Left renal cortex interstitium (tissue), 4 donors: Measurements from ENCODE around the gene ITGB4. TPM values are rescaled to one million over a fixed set of nuclear protein-coding genes. Genes with fewer than 3 reads are reported as not detected.

Experiments used
- DNase-seq, 4 donors: peaks; one replicate each; pipeline ENCODE4 v3.0.0-alpha.2; 2013; ENCODE audit warnings: low read depth in 4 of 4, low spot score in 2 of 4, missing footprints in 1 of 4
- polyA plus RNA-seq, 4 donors: library from polyadenylated mRNA; unstranded; fragments of 120-200 nt; gene quantifications; one replicate each; pipeline ENCODE4 v1.2.1, GENCODE V29; 2013; ENCODE audit not compliant: insufficient read length in 4 of 4

ITGB4 gene
- polyA plus RNA-seq = 10 to 100 TPM; 11.3 to 16.5 (median 11.6) TPM

DNA sequence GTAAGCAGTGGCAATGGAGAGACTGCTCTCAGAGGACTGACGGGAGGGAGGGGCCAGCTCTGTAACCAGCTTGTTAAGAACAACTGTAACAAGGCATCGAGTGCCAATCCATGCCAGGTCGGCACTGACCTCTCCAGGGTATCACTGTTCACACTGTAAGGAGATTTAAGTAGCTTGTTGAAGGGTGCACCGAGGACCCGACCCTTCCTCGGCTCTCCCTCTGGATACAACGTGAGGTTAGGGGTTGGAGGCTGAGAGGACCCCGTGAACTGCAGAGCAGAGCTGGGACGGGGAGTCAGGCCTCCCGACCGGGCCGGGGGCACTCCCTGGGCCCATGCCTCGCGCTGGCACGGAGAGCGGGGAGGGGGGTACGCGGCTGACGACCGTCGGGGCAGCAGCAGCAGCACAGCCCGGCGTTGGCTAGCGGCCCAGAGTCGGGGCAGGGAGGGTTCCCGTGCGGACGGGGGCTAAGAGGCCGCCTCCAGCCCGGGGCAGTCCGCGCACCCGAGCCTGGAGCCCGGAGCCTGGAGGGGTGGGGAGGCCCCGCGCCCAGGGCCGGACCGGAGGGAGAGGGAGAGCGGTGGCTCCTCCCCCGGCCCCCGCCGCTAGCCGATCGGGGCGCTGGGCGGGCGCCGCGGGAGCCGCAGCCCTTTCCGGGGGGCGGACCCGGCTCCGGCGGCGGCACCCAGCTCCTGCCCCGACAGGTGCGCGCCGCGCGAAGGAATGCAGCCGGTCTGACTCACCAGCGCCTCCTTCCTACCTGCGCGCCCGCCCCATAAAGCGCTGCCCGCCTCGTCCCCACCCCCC is at the start of gene ITGB4:
Gene ITGB4, plus strand, starts transcription at position 804 of the 807 bp plus-strand sequence. CDS start 3,245 bp downstream, outside the sequence.
- peak in 3 of 4 donors; percentile 9 to 31 (median 19) for DNase-seq

DNA sequence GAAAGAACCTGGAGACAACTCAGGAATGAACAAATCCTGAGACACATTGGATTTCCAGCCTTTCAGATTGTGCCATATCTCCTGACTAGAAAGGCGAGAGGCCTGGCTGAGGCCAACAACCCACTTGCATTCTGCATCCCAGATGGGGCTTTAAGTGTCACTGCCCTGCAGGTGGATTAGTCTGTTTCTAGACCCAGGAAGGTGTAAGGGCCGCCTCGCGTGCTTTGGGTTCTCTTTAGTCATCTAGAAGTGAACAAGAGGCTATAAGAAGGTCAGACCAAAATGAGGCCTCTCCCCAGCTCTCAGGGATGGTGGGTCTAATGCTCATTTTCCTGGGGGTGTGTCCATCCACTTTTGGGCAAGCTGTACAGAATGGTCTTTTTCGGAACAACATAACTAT is 49.2 kb upstream of the ITGB4 start:
- DNase-seq = no peak

DNA sequence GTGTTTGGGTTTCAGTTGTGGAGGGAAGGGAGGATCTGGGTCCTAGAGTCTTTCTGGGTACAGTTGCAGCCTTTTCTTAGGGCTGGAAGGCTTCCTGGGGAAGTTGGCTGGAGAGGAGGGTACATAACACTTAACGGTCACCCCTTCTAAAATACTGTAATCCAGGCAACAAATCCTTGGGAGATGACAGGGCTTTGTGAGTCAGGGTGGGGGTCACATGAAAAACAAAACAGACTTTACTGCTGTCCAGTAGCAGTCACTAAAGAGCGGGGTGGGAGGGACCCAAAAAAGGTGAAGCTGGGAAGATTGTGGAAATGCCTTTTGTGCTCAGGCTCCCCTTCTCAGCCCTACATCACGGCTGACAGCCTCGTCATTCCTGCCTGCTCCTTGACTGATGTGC is 47.8 kb upstream of the ITGB4 start:
- DNase-seq = no peak

DNA sequence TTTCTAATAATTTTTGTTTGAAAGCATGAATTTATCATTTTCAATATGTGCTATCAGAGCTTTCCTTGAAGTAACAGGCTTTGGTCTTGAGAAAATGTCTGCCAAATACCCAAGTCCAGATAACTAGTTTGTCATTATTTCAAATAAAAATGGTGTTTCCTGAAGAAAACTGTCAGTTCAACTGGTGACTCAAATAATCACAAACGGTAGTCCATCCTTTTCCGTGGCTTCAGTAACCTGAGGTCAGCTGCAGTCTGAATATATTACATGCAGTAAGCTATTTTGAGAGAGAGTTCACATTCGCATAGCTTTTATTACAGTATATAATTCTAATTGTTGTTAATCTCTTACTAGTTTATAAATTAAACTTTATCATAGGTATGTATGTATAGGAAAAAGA is 44.8 kb upstream of the ITGB4 start:
- DNase-seq = no peak

DNA sequence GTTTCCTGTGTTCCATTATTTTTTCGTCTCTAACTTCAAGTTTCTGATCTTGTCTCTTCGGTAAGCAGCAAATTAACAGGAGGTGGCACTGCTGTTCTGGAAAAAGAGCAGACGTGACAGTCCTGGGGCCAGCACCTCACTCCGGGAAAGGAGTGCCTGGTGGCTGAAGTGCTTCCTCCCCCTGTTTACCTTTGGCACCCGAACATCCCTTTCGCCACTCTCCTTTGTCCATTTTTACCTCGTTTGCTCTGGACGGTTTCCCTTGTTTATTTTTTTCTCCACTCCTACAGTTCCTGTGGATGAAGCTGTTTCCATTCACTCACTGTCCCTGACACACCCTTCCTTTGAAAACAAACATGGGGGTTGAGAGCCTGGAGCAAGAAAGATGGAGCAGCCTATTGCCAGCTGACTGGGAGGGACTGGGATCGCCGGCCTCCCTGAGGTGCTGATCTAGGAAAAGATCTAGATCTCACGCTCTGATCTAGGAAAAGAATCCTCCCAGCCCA is 41.5 kb upstream of the ITGB4 start:
- DNase-seq = no peak

DNA sequence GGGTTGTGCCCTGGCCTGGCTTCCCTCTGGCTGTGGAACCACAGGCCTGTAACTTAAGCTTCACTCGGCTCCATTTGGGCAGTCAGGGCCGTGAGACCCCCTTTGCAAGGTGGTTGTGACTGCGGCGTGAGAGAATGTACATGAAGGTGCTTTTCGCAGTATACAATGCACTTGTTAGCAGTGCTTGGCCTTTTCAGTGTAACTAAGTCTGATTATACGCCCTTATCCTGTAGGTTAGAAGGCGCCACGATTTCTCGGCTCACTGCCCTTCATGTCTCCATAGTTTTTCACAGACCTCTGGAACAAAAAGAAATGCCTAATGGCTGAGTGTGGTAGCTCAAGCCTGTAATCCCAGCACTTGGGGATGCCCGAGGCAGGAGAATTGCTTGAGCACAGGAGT is 40.8 kb upstream of the ITGB4 start:
- DNase-seq = no peak

DNA sequence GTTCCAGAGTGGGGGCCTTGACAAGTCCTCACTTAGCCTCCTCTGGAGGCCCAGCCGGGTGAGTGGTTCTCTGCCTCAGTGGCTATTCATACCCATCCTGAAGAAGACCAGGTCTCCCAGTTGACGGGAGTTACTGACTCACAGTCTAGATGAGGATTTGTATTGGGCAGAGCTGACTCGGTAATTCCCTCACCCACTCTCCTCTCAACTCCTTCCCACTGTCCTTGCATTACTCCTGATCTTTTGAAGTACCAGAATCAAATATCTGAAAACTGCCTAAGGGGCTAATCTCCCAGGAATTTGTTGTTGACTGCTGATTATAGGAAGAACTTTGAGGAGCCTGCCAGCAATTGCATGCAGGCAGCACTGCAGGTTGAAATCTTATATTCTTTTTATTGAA is 40.0 kb upstream of the ITGB4 start:
- DNase-seq = no peak

DNA sequence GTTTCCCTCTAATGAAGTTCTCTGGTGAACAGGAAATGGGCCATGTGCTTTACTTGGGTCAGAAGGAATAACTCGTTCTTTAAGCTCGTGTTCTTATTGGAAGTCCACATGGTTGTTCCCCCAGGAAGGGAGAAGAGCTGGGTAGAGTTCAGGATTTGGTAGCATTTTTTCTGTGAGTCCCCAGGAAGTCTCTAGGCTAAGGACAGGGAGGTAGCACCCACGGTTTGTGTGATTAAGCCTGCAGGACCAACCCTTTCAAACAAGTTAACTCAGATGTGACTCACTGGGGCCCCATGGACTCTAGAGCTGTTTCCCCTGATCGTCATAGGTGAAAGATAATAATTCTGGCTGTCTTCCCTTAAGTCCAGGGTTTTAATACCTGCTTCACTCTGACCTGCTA is 37.7 kb upstream of the ITGB4 start:
- no peak for DNase-seq

DNA sequence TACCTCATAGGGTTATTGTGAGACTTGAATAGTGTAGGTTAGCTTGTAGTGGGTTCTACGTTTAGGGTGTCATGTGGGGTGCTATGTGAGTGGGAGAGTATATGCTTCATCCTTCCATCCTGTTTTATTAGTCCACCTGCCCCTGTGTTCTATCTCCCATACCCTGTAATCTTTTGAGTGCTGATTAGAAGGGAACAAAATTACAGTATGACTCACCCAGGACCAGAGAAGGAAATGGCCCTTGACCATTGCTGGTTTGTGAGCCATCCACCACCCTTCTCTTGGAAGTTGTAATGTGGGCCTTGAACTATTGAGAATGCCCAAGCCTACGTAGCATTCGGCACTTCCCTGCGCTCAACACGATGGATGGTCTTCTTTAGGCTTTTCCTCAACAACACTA is 37.0 kb upstream of the ITGB4 start:
- no peak for DNase-seq

DNA sequence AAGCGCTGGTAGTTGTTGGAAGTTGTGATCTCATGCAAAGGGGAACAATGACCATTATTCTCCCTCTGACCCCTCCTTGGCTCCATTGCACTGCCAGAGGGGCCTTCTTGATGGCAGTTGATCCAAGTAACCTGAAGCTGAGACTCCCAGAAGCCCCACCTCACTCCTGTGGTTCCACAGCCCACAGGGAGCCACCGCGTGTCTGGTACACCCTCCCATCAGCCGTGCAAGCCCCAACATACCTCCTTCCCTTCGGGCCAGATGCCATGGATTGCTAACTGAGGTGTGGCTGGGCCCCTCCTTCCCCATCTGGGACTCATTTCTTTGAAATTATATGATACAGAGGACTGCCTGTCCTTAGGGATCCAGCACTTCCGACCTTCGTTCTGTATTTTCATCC is 36.3 kb upstream of the ITGB4 start:
- no peak for DNase-seq

DNA sequence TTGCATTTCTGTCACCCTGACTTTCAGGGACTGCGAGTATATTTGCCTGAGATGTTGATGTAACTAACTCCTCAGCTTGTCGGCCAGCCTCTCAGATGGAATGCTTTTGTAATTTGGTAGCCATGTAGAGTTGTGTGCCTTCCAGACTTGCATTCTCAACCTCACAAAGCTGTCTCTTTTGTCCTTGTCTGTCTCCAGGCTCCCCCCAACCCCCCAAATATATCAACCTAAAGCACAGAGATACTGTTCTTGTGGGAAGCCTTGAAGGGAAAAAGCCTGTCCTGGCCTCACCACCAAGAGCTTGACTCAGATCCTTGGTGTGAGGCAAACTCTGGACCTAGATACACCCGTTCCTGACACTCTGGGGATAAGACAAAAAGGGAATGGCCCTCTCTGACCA is 35.8 kb upstream of the ITGB4 start:
- no peak for DNase-seq

DNA sequence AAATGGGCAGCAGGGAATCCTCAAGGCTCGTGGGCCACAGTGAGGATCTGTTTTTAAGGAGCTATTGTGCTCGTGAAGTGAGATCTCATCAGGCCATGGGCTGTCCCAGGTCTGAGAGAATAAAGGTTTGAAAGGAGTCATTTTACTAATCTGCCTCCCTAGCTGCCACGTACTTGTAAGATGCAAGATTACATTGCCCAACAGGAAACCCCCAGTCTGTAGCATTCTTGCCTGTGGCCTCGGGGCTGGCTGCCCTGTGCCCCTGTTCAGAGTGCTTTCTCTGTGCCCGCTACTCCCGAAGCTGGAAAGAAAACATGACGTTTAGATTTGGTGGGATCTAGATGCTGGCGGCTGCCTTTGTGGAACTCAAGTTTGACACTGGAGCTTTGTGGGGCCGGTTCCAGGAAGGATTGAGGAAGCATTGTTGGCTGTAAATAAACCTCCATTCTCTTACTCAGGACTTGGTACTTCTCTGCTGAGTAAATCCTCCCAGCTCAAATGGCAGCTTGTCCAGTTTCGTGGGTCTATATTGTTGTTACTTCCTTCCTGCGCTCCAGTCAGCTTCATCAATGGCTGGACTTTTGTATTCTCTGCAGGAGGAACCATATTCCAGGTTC is 32.9 kb upstream of the ITGB4 start:
- DNase-seq = no peak

DNA sequence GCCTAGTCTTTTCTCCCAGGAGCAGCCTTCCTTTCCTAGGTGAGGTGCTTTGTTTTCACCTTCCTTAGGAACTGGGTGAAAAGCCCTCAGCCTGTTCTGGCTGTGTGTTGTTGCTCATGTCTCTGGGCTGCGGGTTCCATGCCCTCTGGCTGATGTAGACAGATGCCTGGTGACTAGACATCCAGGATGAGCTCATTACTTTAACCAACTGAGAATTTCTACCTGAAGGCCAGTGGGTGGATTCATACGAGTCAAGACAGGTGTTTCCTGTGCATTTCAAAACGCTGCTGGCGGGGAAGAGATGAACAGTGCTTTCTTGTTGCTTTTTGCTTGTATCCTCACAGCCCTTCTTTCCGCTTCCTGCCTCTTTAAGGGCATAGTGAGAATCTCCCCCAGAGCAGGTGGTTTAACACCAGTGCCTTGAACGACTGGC is 31.8 kb upstream of the ITGB4 start:
- no peak for DNase-seq

DNA sequence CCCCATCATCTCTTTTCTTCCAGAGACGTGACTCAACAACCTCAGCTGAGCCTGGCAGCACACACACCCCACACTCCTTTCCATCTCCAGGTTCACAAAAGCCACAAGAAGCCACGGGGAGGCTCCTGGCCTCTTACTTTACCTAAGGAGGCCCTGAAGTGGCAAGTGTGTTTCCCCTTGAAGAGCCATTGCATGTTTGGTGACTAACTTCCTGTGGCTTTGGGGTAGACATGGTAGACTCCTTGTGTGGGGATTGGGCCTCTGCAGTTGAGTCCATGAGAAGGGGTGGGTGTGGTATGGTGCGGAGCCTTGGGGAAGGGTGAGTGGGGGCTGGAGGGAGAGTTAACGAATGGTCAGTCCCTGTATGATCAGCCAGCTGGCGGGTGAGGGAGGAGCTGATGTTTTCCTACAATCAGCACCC is 29.9 kb upstream of the ITGB4 start:
- DNase-seq = no peak

DNA sequence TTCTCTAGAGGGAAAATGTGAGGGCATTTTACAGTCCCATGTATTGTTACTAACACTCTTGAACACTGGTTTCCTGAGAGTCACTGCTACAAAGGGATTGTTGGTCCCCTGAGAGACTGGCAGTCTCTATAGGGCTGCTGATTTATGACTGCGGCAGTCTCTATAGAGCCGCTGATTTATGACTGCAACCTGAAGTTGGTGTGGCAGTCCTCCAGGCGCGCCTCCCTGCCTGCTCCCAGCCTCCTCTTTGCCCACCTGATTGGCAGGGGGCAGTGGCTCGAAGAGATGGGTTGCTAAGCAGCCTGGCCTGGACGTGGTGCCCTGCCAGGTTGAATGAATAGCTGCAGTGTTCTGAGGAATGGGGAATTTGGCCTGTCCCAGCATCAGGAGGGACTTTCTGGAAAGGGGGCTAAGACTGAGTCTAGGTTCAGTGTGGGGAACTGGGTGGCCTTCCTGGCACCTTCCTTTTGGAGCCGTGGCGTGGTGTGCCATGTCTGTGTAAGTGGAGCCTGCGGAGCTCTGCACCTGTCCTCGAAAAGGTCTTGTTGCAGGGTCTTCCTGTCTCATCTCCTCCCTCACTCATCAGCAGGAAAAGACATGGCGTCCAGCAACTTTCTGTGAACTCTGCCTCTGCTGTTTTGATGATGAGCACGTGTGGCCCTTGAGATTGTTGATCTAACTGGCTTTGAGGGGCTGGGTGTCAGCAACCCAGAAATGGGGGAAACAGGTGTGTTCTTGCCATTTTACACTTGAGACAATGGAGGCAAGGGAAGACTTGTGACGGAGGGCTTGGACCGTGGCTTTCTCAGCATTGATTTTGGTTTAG is 29.2 kb upstream of the ITGB4 start:
- DNase-seq = no peak

DNA sequence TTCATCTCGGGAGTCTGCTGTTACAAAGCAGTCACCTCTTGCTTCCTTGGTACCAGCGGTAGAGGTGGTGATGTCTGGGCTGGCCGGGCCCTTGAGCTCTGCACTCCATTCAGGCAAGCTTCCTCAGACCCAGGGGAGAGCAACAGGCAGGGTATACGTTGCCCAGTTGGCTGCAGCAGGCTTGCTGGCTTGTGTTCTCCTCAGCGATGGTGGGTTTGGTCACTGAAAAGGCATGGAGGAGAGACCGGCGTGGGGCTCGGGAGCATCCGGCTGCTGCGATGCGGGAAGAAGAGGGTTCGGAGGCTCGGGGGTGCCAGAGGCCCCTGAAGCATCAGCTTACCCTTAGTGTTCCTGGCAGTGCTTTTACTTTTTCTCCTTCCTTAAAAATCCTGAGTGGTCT is 28.3 kb upstream of the ITGB4 start:
- no peak for DNase-seq

DNA sequence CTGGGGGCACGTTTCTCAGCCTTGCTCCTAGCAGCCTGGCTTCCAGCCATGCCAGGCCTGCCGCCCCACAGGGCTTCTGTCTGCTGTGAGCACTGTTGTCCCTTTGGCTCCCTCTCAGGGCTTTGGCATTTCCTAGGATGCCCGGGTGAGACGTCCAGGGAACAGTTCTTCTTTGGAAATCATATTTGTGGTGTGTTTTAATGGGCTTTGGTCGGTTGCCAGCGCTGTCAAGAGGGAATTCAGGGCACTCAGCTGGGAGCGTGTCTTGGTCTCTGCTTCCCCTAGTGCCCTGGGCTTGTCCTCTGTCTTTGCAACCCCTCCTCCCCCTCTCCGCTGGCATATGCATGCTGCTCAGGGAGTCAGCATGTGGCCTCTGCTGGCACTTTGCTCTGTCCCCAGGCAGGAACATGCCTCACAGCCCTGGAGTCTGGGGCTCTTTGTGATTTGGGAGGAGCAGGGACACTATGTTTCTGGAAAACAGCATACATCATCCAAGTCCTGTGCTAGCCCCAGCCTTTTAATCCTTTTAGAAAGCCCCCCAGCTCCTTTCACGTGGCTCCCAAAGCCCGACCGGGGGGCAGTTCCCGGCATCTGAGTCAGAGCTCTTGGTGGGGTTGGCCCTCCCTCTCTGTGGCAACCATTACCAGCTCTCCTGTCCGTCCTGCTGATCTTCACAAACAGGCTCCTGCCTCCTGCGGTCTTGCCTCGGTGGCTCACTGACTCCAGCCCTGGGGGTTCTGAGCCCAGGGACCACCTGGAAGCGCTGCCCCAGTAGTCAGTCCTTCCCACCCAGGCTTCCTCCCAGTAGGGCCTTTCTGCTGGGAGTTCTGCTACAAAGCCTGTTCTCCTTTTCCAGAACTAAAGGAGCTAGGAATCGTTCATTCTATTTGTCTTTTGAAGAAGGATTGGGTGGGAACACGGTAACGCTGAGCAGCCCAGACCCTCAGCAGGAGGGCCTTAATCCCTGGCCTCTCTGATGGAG is 27.5 kb upstream of the ITGB4 start:
- DNase-seq = no peak

DNA sequence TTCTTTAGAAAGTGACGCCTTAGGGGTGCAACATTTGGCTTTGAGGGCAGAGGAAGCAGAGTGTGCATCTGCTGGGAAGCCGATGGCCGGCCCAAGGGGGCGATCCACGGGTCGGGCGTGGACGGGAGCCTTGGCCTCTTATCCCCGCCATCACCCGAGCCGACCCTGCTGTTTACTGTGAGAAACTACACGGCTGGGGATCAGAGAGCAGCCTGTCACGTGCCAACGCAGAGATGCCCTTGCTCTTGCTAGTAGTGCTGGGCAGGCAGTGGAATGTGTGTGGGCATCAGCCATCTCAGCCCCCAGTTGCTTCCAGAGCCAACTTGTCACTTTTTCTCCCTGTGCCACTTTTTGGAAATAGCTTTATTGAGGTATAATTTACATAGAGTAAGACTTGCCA is 26.7 kb upstream of the ITGB4 start:
- no peak for DNase-seq

DNA sequence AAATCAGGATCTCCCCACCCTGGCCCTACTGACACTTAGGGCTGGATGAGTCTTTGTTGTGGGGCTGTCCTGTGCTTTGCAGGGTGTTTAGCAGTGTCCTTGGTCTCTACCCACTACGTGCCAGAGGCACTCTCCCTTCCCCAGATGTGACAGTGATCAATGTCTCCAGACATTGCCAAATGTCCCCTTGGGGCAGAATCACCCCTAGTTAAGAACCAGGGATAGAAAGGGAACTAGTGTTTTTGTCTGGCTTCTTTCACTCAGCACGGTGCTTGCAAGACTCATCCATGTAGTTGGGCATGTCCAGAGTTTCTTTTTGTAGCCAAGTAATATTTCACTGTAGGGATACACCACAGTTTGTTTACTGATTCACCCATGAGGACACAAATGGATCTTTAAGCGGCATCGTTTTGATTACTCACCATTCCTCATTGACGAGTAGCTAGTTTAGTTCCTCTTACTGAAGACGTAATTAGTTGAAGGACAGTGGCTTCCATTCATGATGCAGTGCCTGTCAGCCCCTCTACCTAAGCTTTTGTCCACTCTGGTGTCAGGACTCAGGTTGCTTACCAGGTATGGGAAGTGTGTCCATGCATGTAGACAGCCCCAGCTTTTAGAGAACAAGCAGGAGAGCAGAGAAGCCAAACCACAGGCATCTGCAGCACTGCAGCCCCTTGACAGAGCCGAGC is 26.0 kb upstream of the ITGB4 start:
- no peak for DNase-seq
